Body of pancreas (tissue), 4 donors: ENCODE data around the gene FAM180A. TPM values are rescaled to one million over a fixed set of nuclear protein-coding genes. Genes with fewer than 3 reads are reported as not detected.

Experiments
- ATAC-seq: fragments of 150-250 bp; one replicate; pipeline ENCODE4 v1.9.1; 2016
- DNase-seq, 4 donors: peaks; one replicate each; pipeline ENCODE4 v3.0.0-alpha.2; 2019
- H3K27ac ChIP-seq, 4 donors: fragments of 200-600 bp; sonication (generic); 1 replicate in 3 of 4; 2 replicates in 1 of 4; pipeline versions ENCODE4 v1.5.1 to v1.6.1; 2016 to 2019; ENCODE audit warnings: mild to moderate bottlenecking in 1 of 4, mixed read lengths in 1 of 4, moderate library complexity in 1 of 4
- H3K27me3 ChIP-seq, 2 donors: fragments of 200-600 bp; sonication (generic); one replicate each; pipeline ENCODE4 v1.6.0; 2016; ENCODE audit warnings: mild to moderate bottlenecking in 1 of 2
- H3K36me3 ChIP-seq, 2 donors: fragments of 200-600 bp; sonication (generic); replicated peaks in 1 of 2; 2 replicates each; pipeline ENCODE4 v1.5.1; 2016; ENCODE audit warnings: low read depth in 2 of 2; ENCODE audit not compliant: insufficient read depth in 1 of 2
- H3K4me1 ChIP-seq: fragments of 200-600 bp; sonication (generic); one replicate; pipeline ENCODE4 v1.6.0; 2016
- H3K4me3 ChIP-seq, 2 donors: fragments of 200-600 bp; sonication (generic); 1 replicate in 1 of 2; 2 replicates in 1 of 2; pipeline ENCODE4 v1.5.1; 2016 to 2019
- H3K9me3 ChIP-seq, 3 donors: fragments of 200-600 bp; sonication (generic); 1 replicate in 2 of 3; 2 replicates in 1 of 3; pipeline ENCODE4 v1.5.1; 2016
- CTCF ChIP-seq, 7 experiments: fragments of 450-650 bp in 4 of 7; fragments of 200-600 bp in 3 of 7; sonication (generic) in 3 of 7; IDR thresholded peaks; one replicate each; pipeline ENCODE4 v1.5.1; 2016 to 2019; ENCODE audit warnings: antibody characterized with exemption in 7 of 7
- POLR2A ChIP-seq, 3 donors: fragments of 450-650 bp; IDR thresholded peaks; one replicate each; pipeline ENCODE4 v1.6.1; 2016; ENCODE audit warnings: antibody characterized with exemption in 3 of 3, mild to moderate bottlenecking in 2 of 3
- WGBS, 2 donors: methylation state at CpG; one replicate each; pipeline ENCODE4 v1.1.5; 2017; 5-methylcytosine and 5-hydroxymethylcytosine counted together
- intact Hi-C: fragments of 100-400 bp; cut with DNase I; formaldehyde crosslinking; loops from one replicate; pipeline ENCODE4 v1.15.1; 2023
- total RNA-seq, 2 donors: library from RNA; depleted of rRNA; stranded (reverse); fragments of >200 nt; gene quantifications; one replicate each; pipeline ENCODE4 v1.1.0, GENCODE V29; 2016

The FAM180A gene
- total RNA-seq, 2 donors from 2014 or later = 3.1 TPM; not detected in 1

- Histone ChIP-seq H3K36me3 (no peaks in the 10 kb centered on the region), H3K27ac (no peak overlapping the region), H3K27me3 (no peaks in the 10 kb centered on the region), H3K9me3 (no peaks in the 10 kb centered on the region), H3K4me3 (no peak overlapping the region), H3K4me1 (no peaks in the 10 kb centered on the region)
- 75 to 78% methylated on average over 6 of the region's 6 CpGs for WGBS, 2 donors
- intact Hi-C loops = no loop called here
- ATAC-seq (no peak), DNase-seq (no peak)
- TF ChIP-seq CTCF (IDR thresholded peaks at IDR 0.05) = no peak
- no peak for TF ChIP-seq POLR2A (IDR thresholded peaks at IDR 0.05)
Measured at GRCh38 chr7:135736586-135737305, 11.9 kb downstream of the FAM180A start.

- no peaks in the 10 kb centered on the region for H3K4me1 ChIP-seq
- 82 to 86% methylated on average over 1 of the region's 1 CpG for WGBS, 2 donors
- no peak for TF ChIP-seq POLR2A (IDR thresholded peaks at IDR 0.05)
- no peak for TF ChIP-seq CTCF (IDR thresholded peaks at IDR 0.05)
- ATAC-seq = no peak
- H3K27ac ChIP-seq = no peak overlapping the region
- H3K36me3 ChIP-seq = no peaks in the 10 kb centered on the region
- no peak overlapping the region for H3K4me3 ChIP-seq
- H3K27me3 ChIP-seq = no peaks in the 10 kb centered on the region
- DNase-seq = no peak
- intact Hi-C loops = no loop called here
- no peaks in the 10 kb centered on the region for H3K9me3 ChIP-seq
Measured at GRCh38 chr7:135734343-135734689, 14.3 kb downstream of the FAM180A start.

GRCh38 chr7:135733603-135734342 is 14.8 kb downstream of the FAM180A start:
- no peaks in the 10 kb centered on the region for H3K36me3 ChIP-seq
- TF ChIP-seq POLR2A (IDR thresholded peaks at IDR 0.05) (no peak), CTCF (IDR thresholded peaks at IDR 0.05) (no peak)
- no peak for ATAC-seq
- H3K4me3 ChIP-seq = no peak overlapping the region
- H3K27me3 ChIP-seq = no peaks in the 10 kb centered on the region
- DNase-seq = no peak
- no peak overlapping the region for H3K27ac ChIP-seq
- no peaks in the 10 kb centered on the region for H3K9me3 ChIP-seq
- no peaks in the 10 kb centered on the region for H3K4me1 ChIP-seq
- intact Hi-C loops = no loop called here
- WGBS, 2 donors = 87 to 89% methylated on average over 18 to 21 of the region's 21 CpGs

- 57 to 71% methylated on average over 4 of the region's 4 CpGs for WGBS, 2 donors
- no peak for TF ChIP-seq CTCF (IDR thresholded peaks at IDR 0.05)
- TF ChIP-seq POLR2A (IDR thresholded peaks at IDR 0.05) = no peak
- no peak overlapping the region for H3K4me3 ChIP-seq
- H3K27me3 ChIP-seq = no peaks in the 10 kb centered on the region
- ATAC-seq = no peak
- H3K36me3 ChIP-seq = no peaks in the 10 kb centered on the region
- H3K27ac ChIP-seq = no peak overlapping the region
- H3K4me1 ChIP-seq = no peaks in the 10 kb centered on the region
- DNase-seq = no peak
- intact Hi-C loops = no loop called here
- no peaks in the 10 kb centered on the region for H3K9me3 ChIP-seq
Measured at GRCh38 chr7:135731131-135731530, 17.5 kb downstream of the FAM180A start.
